ENCODE results near the gene DNAJC3. TPM values are rescaled to one million over a fixed set of nuclear protein-coding genes. Genes with fewer than 3 reads are reported as not detected.

The DNAJC3 gene
- total RNA-seq, 1 experiment from 2014 or later, result 21.2 TPM

- Histone ChIP-seq H3K4ac (ENCODE audit: low read depth, low read length) (no peak overlapping the region), H3K14ac (ENCODE audit: insufficient read depth, low read length) (no peak overlapping the region), H3K56ac (ENCODE audit: insufficient read length, low read depth, low read length) (no peak overlapping the region), H3K4me2 (ENCODE audit: insufficient read depth, insufficient read length, low read length) (no peak overlapping the region), H2BK20ac (ENCODE audit: low read depth, low read length, poor library complexity, severe bottlenecking) (no peak overlapping the region), H3K9ac (ENCODE audit: extremely low read depth, insufficient read length, low read length) (no peak overlapping the region), H2BK120ac (ENCODE audit: low read depth, low read length, poor library complexity, severe bottlenecking) (no peak overlapping the region), H3K18ac (ENCODE audit: insufficient read length, low read depth, low read length) (no peak overlapping the region), H2AK5ac (ENCODE audit: insufficient read length, low read length) (no peak overlapping the region), H4K5ac (ENCODE audit: insufficient read length, low read depth, low read length) (no peak overlapping the region), H4K8ac (replicated peaks; ENCODE audit: insufficient read length, low read depth, low read length) (no peak overlapping the region), H3K79me1 (ENCODE audit: insufficient read depth, low read depth, low read length, poor library complexity, severe bottlenecking) (no peaks in the 10 kb centered on the region), H3K9me3 (ENCODE audit: control insufficient read depth, low read depth, low read length) (no peaks in the 10 kb centered on the region), H4K20me1 (ENCODE audit: control insufficient read depth, insufficient read depth, insufficient read length) (no peaks in the 10 kb centered on the region), H3K27me3 (ENCODE audit: insufficient read depth, low read length) (no peaks in the 10 kb centered on the region), H3K23me2 (ENCODE audit: insufficient read length, low read depth, low read length, poor library complexity, severe bottlenecking) (no peaks in the 10 kb centered on the region), H2BK5ac (ENCODE audit: insufficient read length, low read length) (no peak overlapping the region), H2BK12ac (ENCODE audit: insufficient read length, low read depth, low read length) (no peak overlapping the region), H4K91ac (ENCODE audit: insufficient read length, low read depth, low read length) (no peak overlapping the region), H2AFZ (ENCODE audit: low read length) (no peak overlapping the region), H2BK15ac (ENCODE audit: low read depth, low read length) (no peak overlapping the region), H3T11ph (ENCODE audit: low read length) (no peak overlapping the region), H3K27ac (ENCODE audit: insufficient read length, low read depth, low read length) (no peak overlapping the region), H3K23ac (ENCODE audit: insufficient read length, low read depth, low read length) (no peak overlapping the region), H3K79me2 (ENCODE audit: insufficient read depth, low read length) (no peaks in the 10 kb centered on the region), H3K4me1 (ENCODE audit: insufficient read depth, low read length) (no peaks in the 10 kb centered on the region)
- no peak for TF ChIP-seq CTCF (conservative IDR thresholded peaks at IDR 0.05)
- Mint-ChIP-seq H3K4me1 (peaks cover 6% of the 10 kb centered on the region in 2 experiments), H3K36me3 (ENCODE audit: insufficient read depth in 1 of 3, low read depth in 3 of 3) (peaks cover 50 to 76% (median 75%) of the 10 kb centered on the region in 3 experiments), H3K27me3 (ENCODE audit: low read depth) (no peaks in the 10 kb centered on the region), H3K27ac (no peak overlapping the region), H3K9me3 (no peaks in the 10 kb centered on the region), H3K4me3 (no peak overlapping the region)
- no CpG with 5 or more reads among the region's 1 CpG for WGBS (ENCODE audit: extremely low coverage, insufficient read length, low lambda C conversion rate)
- no peak for DNase-seq
Observed at GRCh38 chr13:95627590-95627989, 49.3 kb upstream of the DNAJC3 start.

Measured in H9 (cell line).